IMR-90 (cell line): ENCODE measurements around the gene SLC6A6. TPM values are rescaled to one million over a fixed set of nuclear protein-coding genes. Genes with fewer than 3 reads are reported as not detected.
A peak's percentile ranks its signal among the peaks of the same experiment; 100 is the strongest.

Experiments
- ATAC-seq: fragments of 200-7000 bp; cut with Tn5 transposase; 2 replicates; pipeline ENCODE4 v1.9.1; 2020; ENCODE audit warnings: low read depth, mild to moderate bottlenecking, moderate library complexity
- BruUV-seq: library from RNA; stranded (reverse); fragments of 400-500 nt; replicated peaks from 2 replicates; lab custom pipeline; 2021; lab: Mats Ljungman, UMichigan
- CTCF ChIA-PET: fragments of 300-600 bp; formaldehyde crosslinking; extraction: SDS; loops from one replicate; lab custom pipeline; 2021; ENCODE audit warnings: antibody characterized with exemption; lab: Yijun Ruan, JAX
- POLR2A ChIA-PET: fragments of 300-600 bp; sonication (Branson Sonifier 250); formaldehyde crosslinking; loops from one replicate; lab custom pipeline; 2022; ENCODE audit warnings: antibody characterized with exemption; ENCODE audit not compliant: unreplicated experiment; lab: Charles Lee
- DNase-seq: peaks from one replicate; pipeline ENCODE4 v3.0.0; 2013
- H2AFZ ChIP-seq: replicated peaks from 2 replicates; pipeline ENCODE3; 2013; ENCODE audit warnings: low read length, mild to moderate bottlenecking; ENCODE audit not compliant: poor library complexity
- H2AK5ac ChIP-seq: 2 replicates; pipeline ENCODE4 v1.6.1; 2013; ENCODE audit warnings: low read depth, low read length, inconsistent platforms
- H2AK9ac ChIP-seq: replicated peaks from 2 replicates; pipeline ENCODE3; 2013; ENCODE audit warnings: mild to moderate bottlenecking, low read depth, low read length, moderate library complexity; ENCODE audit not compliant: poor library complexity
- H2BK120ac ChIP-seq: 2 replicates; pipeline ENCODE4 v1.6.1; 2013; ENCODE audit warnings: low read depth, low read length, inconsistent platforms
- H2BK15ac ChIP-seq: 3 replicates; pipeline ENCODE4 v1.6.1; 2013; ENCODE audit warnings: low read depth, low read length, inconsistent platforms
- H2BK20ac ChIP-seq: 2 replicates; pipeline ENCODE4 v1.6.1; 2013; ENCODE audit warnings: low read depth, mild to moderate bottlenecking, inconsistent platforms, low read length, moderate library complexity
- H2BK5ac ChIP-seq: 2 replicates; pipeline ENCODE4 v1.6.1; 2013; ENCODE audit warnings: mild to moderate bottlenecking, low read depth, low read length, inconsistent platforms; ENCODE audit not compliant: poor library complexity, severe bottlenecking
- H3K14ac ChIP-seq: replicated peaks from 2 replicates; pipeline ENCODE4 v1.6.1; 2013; ENCODE audit warnings: low read depth, low read length, inconsistent platforms
- H3K18ac ChIP-seq: 2 replicates; pipeline ENCODE4 v1.6.1; 2013; ENCODE audit warnings: low read depth, low read length, control low read depth
- H3K23ac ChIP-seq: 2 replicates; pipeline ENCODE4 v1.6.1; 2013; ENCODE audit warnings: low read depth, low read length, inconsistent platforms
- H3K27ac ChIP-seq: 2 replicates; pipeline ENCODE4 v1.5.1; 2013; ENCODE audit warnings: mild to moderate bottlenecking, control low read depth, low read length; ENCODE audit not compliant: insufficient read depth
- H3K27me3 ChIP-seq: 2 replicates; pipeline ENCODE4 v1.6.1; 2013; ENCODE audit warnings: low read length; ENCODE audit not compliant: control insufficient read depth, insufficient read depth
- H3K36me3 ChIP-seq: 2 replicates; pipeline ENCODE4 v1.6.1; 2013; ENCODE audit warnings: low read length, mixed read lengths; ENCODE audit not compliant: control insufficient read depth, insufficient read depth
- H3K4ac ChIP-seq: 2 replicates; pipeline ENCODE4 v1.6.1; 2013; ENCODE audit warnings: low read depth, low read length, inconsistent platforms
- H3K4me1 ChIP-seq: 2 replicates; pipeline ENCODE4 v1.6.1; 2013; ENCODE audit warnings: low read length, mixed read lengths; ENCODE audit not compliant: control insufficient read depth, insufficient read depth
- H3K4me2 ChIP-seq: 2 replicates; pipeline ENCODE4 v1.6.1; 2013; ENCODE audit warnings: low read depth, mild to moderate bottlenecking, control low read depth, low read length, moderate library complexity
- H3K4me3 ChIP-seq: 2 replicates; pipeline ENCODE4 v1.5.1; 2013; ENCODE audit warnings: low read depth, mild to moderate bottlenecking, control low read depth, low read length, moderate library complexity; ENCODE audit not compliant: insufficient read depth
- H3K56ac ChIP-seq: 2 replicates; pipeline ENCODE4 v1.6.1; 2013; ENCODE audit warnings: low read length, inconsistent platforms; ENCODE audit not compliant: insufficient read depth; ENCODE audit errors: extremely low read depth
- H3K79me1 ChIP-seq, 2 experiments: 2 replicates each; pipeline ENCODE4 v1.6.1; 2013; ENCODE audit warnings: low read length in 2 of 2, inconsistent platforms in 1 of 2, low read depth in 1 of 2
- H3K9ac ChIP-seq: 2 replicates; pipeline ENCODE4 v1.6.1; 2013; ENCODE audit warnings: low read depth, low read length, control low read depth
- H3K9me1 ChIP-seq: 2 replicates; pipeline ENCODE4 v1.6.1; 2013; ENCODE audit warnings: low read length, inconsistent platforms; ENCODE audit not compliant: insufficient read depth
- H3K9me3 ChIP-seq: 2 replicates; pipeline ENCODE4 v1.6.1; 2013; ENCODE audit warnings: low read length; ENCODE audit not compliant: control insufficient read depth, insufficient read depth
- H4K20me1 ChIP-seq: 2 replicates; pipeline ENCODE4 v1.6.1; 2013; ENCODE audit warnings: low read length, inconsistent platforms; ENCODE audit not compliant: insufficient read depth
- H4K5ac ChIP-seq: 2 replicates; pipeline ENCODE4 v1.6.1; 2013; ENCODE audit warnings: mild to moderate bottlenecking, low read depth, low read length, control low read depth
- H4K8ac ChIP-seq, 2 experiments: 2 replicates each; pipeline ENCODE4 v1.6.1; 2013; ENCODE audit warnings: low read depth in 2 of 2, low read length in 2 of 2, control low read depth in 1 of 2, inconsistent platforms in 1 of 2
- H4K91ac ChIP-seq: 2 replicates; pipeline ENCODE4 v1.6.1; 2013; ENCODE audit warnings: low read depth, low read length, inconsistent platforms; ENCODE audit not compliant: insufficient read depth
- MAZ ChIP-seq: IDR thresholded peaks from 2 replicates; pipeline ENCODE4 v1.6.1; 2012; ENCODE audit warnings: low read depth, mild to moderate bottlenecking, low read length, improper control_type of control experiment, moderate library complexity, borderline replicate concordance
- WGBS, 2 experiments: methylation state at CpG; one replicate each; pipeline versions ENCODE4 v1.1.5 to v1.1.7; 2013; ENCODE audit warnings: missing lambda C conversion rate in 2 of 2; ENCODE audit not compliant: insufficient read length in 1 of 2; ENCODE audit errors: extremely low coverage in 2 of 2; 5-methylcytosine and 5-hydroxymethylcytosine counted together
- dilution Hi-C: fragments of 300-500 bp; cut with HindIII; formaldehyde crosslinking; loops from one replicate; pipeline ENCODE4 v1.14.3; 2018; ENCODE audit warnings: low sequenced_read_pairs; ENCODE audit not compliant: unreplicated experiment
- in situ Hi-C: fragments of 300-500 bp; cut with MboI; formaldehyde crosslinking; loops from 3 replicates; pipeline ENCODE4 v1.14.3; 2019; ENCODE audit warnings: low sequenced_read_pairs, inconsistent platforms, mixed read lengths
- intact Hi-C: fragments of 100-400 bp; cut with micrococcal nuclease; formaldehyde crosslinking; loops from 2 replicates; pipeline ENCODE4 v1.10.0; 2022
- polyA plus RNA-seq, 3 experiments: library from polyadenylated mRNA; depleted of rRNA; stranded (reverse); fragments of >200 nt; gene quantifications; 2 replicates each; pipeline ENCODE4 v1.2.3, GENCODE V29; 2012; ENCODE audit warnings: low replicate concordance in 1 of 3
- total RNA-seq: library from RNA; depleted of rRNA; stranded (reverse); fragments of >200 nt; gene quantifications from 2 replicates; pipeline ENCODE4 v1.2.3, GENCODE V29; 2012

The SLC6A6 gene
- total and polyA plus RNA-seq, 2 of the 4 experiments (the other 2 are of a cell fraction) = 29.9 to 39.4 TPM

DNA sequence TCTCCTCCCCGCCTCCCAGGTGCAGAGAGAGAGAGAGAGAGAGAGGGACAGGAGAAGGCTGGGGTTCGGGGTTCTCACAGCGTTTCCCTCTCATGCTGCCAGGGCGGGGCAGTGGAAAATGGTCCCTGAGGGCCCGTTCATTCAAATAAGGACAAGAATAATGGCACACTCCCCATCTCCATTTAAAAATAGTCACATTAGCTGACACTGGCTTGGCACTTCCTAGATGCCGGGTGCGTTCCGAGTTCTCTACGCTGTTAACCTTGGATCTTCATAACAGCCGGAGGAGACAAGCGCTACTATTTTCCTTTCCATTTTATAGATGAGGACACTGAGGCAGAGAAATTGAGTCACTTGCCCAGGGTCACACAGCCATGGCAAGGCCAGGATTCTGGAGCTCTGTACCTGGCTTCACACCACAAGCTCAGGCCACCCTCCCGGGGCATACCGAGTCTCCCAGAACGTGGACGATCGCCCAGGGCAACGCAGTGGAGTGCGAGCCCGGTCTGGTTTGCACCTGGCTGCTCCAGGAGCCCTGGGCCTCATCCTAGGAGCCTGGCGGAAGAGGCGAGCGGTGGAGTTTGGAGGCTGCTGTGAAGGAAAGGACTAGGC, 608 bp upstream of the SLC6A6 start:
- WGBS, 2 experiments = 46% methylated on average over 10 of the region's 22 CpGs; no CpG with 5 or more reads in 1 of the 2 experiments
- ATAC-seq = no peak
- in situ Hi-C loops = no loop called here

More for the DNA sequence above, 608 bp upstream of the SLC6A6 start:
- Histone ChIP-seq H2BK5ac (no peak overlapping the region), H4K5ac (peak overlapping the region; percentile 58), H2AFZ (peak overlapping the region; percentile 64), H3K23ac (no peak overlapping the region), H3K9me3 (no peaks in the 10 kb centered on the region), H3K9ac (peak overlapping the region; percentile 2; the same call in 1 of the 2 replicates), H3K4me3 (no peak overlapping the region), H2BK15ac (0 out of 3 replicates have a peak overlapping the region, but pooled peaks have one; percentile 55), H3K56ac (no peak overlapping the region), H3K4me1 (peaks cover 19% of the 10 kb centered on the region), H4K20me1 (peaks cover 35% of the 10 kb centered on the region), H4K8ac (peak overlapping the region; percentile 10 to 19; a peak in 2 of 4 replicates), H3K79me1 (peaks cover 22 to 39% of the 10 kb centered on the region in 2 experiments), H3K27me3 (no peaks in the 10 kb centered on the region), H2BK120ac (peak overlapping the region; percentile 58; the same call in 1 of the 2 replicates), H2AK5ac (peak overlapping the region; percentile 49; the same call in 1 of the 2 replicates), H3K36me3 (peaks cover 2% of the 10 kb centered on the region), H4K91ac (peak overlapping the region; percentile 36), H3K27ac (no peak overlapping the region; the same call in 1 of the 2 replicates), H3K9me1 (peaks cover 21% of the 10 kb centered on the region), H3K4me2 (peak overlapping the region; percentile 2; the same call in 1 of the 2 replicates), H2BK20ac (0 out of 2 replicates have a peak overlapping the region, but pooled peaks have one; percentile 0), H3K4ac (no peak overlapping the region; the same call in 1 of the 2 replicates), H2AK9ac (peak overlapping the region; percentile 70), H3K18ac (no peak overlapping the region), H3K14ac (no peak overlapping the region)
- dilution Hi-C loops = no loop called here
- no peak for TF ChIP-seq MAZ
- POLR2A ChIA-PET = interaction anchor here (0.6 kb wide), 2 partner anchors 125 to 1657 kb away, joined by 3 to 6 read pairs; no protein-coding TSS in a partner anchor
- no peak for DNase-seq
- CTCF ChIA-PET = interaction anchor here (0.7 kb wide), 1 partner anchor 43 kb away, joined by 3 read pairs; no protein-coding TSS in a partner anchor
- intact Hi-C loops = loop anchor here (2.0 kb wide), 3 partner anchors 51 to 141 kb away; no protein-coding TSS in a partner anchor
- no TSS peak for BruUV-seq
